Measurements from ENCODE around the gene ZNF300.
"Not testable (repeated sequence)": the region's sequence is repeated elsewhere in the genome, so short reads cannot be mapped to it uniquely, and the experiment has no call there.

Gene ZNF300

GRCh38 chr5:150851039-150851438 lies 53.7 kb downstream of the ZNF300 start:
- no peak overlapping the region for H3K4me3 ChIP-seq (ENCODE audit: low read depth, low read length)
- TF ChIP-seq POLR2A (IDR thresholded peaks at IDR 0.05; ENCODE audit: extremely low read depth, insufficient read length), result no peak
- TF ChIP-seq MYC (IDR thresholded peaks at IDR 0.05; ENCODE audit: low read depth, low read length), result no peak
- no peak for TF ChIP-seq MAX (IDR thresholded peaks at IDR 0.05; ENCODE audit: low read depth, low read length)
- TF ChIP-seq CTCF (IDR thresholded peaks at IDR 0.05; ENCODE audit: low read depth, low read length), result no peak
- DNase-seq (ENCODE audit: low read depth), result no peak

- TF ChIP-seq MYC (IDR thresholded peaks at IDR 0.05; ENCODE audit: low read depth, low read length) (no peak), MAX (IDR thresholded peaks at IDR 0.05; ENCODE audit: low read depth, low read length) (no peak), POLR2A (IDR thresholded peaks at IDR 0.05; ENCODE audit: extremely low read depth, insufficient read length) (no peak), CTCF (IDR thresholded peaks at IDR 0.05; ENCODE audit: low read depth, low read length) (no peak)
- no peak overlapping the region for H3K4me3 ChIP-seq (ENCODE audit: low read depth, low read length)
- no peak for DNase-seq (ENCODE audit: low read depth)
Observed at GRCh38 chr5:150848271-150848670, 56.5 kb downstream of the ZNF300 start.

- peak overlapping the region; percentile 39 for H3K4me3 ChIP-seq (ENCODE audit: low read depth, low read length)
- no peak for DNase-seq (ENCODE audit: low read depth)
Observed at GRCh38 chr5:150847334-150847695, 57.5 kb downstream of the ZNF300 start.

GRCh38 chr5:150846654-150847333 lies 58.0 kb downstream of the ZNF300 start:
- peak overlapping the region; percentile 58 for H3K4me3 ChIP-seq (ENCODE audit: low read depth, low read length)
- peak; percentile 39 for TF ChIP-seq CTCF (IDR thresholded peaks at IDR 0.05; ENCODE audit: low read depth, low read length)
- peak; percentile 94 for TF ChIP-seq MAX (IDR thresholded peaks at IDR 0.05; ENCODE audit: low read depth, low read length)
- TF ChIP-seq POLR2A (IDR thresholded peaks at IDR 0.05; ENCODE audit: extremely low read depth, insufficient read length), result no peak
- TF ChIP-seq MYC (IDR thresholded peaks at IDR 0.05; ENCODE audit: low read depth, low read length), result peak; percentile 83
- DNase-seq (ENCODE audit: low read depth), result peak; percentile 96

More at GRCh38 chr5:150847334-150847695, 57.5 kb downstream of the ZNF300 start:
- no peak for TF ChIP-seq POLR2A (IDR thresholded peaks at IDR 0.05; ENCODE audit: extremely low read depth, insufficient read length)

- DNase-seq (ENCODE audit: low read depth), result not testable (repeated sequence)
- peak within 1 kb of the TSS; percentile 58 for H3K4me3 ChIP-seq (ENCODE audit: low read depth, low read length)
Observed at GRCh38 chr5:150846308-150846653, 58.5 kb downstream of the ZNF300 start, which contains the start of gene IRGM. TSS of gene IRGM (plus strand) at chr5:150846521. CDS start at chr5:150848124, 1,603 bp downstream.

- not testable (repeated sequence) for H3K4me3 ChIP-seq (ENCODE audit: low read depth, low read length); DNase-seq (ENCODE audit: low read depth)
Observed at GRCh38 chr5:150845185-150845859, 59.5 kb downstream of the ZNF300 start.
